ENCODE measurements around the gene RMI2.
A peak's percentile ranks its signal among the peaks of the same experiment; 100 is the strongest.

The RMI2 gene

DNA sequence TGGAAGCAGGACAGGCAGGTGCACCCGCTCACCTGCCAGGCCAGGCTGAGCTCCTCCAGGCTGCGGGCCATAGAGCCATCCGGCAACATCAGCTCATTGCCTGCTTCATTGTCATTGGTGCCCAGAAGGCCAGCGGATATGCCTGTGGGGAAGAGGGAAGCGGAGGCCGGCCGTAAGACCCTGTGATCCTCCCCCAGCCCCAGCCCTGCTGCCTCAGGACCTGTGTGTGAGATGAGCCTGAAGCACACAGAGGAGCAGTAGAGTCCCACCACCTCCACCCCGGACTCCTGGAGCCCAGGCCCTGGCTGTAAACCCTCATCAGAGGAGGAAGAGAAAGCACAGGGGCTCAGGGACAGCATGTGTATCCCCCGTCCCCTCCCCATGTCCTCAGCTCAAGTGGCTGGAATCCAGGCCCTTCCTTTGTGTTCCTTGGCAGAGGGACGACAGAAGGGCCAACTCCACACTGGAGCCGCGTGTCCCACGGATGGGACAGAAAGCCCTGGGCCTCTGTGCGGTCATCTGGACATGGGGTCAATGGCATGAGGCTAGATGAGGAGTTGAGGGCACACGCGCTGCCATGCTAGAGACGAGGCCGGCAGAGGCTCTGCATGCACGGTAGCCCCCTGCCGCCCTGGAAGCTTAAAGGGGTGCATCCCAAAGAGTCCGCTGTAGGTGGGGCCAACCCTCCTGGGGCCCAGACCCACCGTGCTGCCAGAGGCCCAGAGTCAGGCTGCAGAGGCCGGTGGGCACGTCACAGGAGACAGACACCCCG, 39.1 kb downstream of the RMI2 start:
- no peak for DNase-seq

DNA sequence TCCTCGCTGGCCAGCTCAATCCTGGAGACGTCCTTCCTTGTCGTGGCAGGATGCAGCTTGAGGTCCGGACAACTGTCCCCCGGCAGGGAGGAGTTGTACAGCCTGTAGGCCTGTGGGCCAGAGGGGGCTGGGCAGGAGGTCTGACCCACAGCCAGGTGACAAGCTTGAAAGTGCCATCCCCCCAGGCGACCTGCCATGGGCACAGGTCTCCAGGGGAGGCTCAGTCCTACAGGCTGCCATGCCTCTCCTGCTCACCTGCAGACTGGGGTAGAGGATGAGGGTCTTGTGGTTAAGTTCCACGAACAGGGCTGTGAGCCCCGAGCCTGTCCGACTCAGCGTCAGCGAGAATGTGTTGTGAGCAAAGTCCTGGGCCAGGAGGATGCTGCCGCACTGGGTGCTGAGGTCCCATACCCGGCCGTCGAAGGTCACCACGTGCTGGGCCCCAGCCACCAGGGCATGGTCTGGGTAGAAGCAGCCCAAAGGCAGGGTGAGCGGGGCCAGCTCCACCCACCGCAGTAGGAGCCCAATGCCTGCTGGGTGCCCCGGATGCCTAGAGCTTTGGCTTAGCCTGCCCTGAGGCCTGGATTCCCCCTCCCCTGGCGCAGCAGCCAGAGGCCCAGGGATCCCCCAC, 39.8 kb downstream of the RMI2 start:
- no peak for DNase-seq

GRCh38 chr16:11386054-11386680, 40.9 kb downstream of the RMI2 start:
- DNase-seq, result no peak

DNA sequence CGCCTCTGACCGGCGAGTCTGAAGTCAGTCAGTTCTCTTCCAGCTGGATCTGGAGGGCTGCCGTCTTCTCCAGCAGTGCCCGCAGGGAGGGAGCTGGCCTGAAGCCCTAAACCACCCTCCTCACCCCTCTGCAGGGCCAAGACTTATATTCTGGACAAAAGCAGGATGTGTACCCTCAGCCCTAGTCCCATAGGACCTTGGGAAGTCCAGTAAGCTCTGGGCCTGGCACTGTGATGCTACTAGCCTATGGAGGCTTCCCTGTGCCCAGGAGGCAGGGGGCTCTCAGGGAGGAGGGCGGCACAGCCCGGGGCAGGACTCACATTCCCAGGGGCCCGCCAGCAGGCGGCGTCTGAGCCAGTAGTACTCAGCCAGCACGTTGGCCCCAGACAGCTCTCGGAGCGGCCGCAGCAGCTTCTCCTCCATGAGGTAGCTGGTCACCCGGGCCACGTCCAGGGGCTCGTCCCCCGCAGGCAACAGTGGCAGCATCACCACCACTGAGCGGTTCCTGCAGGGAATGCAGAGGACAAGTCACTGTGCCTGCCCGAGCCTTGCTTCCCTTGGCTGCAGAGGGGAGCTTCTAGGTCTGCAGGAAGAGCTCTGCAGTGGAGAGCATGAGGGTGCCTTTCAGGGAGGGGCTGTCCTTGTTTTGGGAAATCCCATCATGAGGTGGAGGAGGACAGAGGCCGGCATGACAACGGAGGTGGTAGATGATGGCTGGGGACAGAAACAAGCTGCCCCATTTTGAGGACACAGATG, 41.7 kb downstream of the RMI2 start:
- DNase-seq, result no peak

DNA sequence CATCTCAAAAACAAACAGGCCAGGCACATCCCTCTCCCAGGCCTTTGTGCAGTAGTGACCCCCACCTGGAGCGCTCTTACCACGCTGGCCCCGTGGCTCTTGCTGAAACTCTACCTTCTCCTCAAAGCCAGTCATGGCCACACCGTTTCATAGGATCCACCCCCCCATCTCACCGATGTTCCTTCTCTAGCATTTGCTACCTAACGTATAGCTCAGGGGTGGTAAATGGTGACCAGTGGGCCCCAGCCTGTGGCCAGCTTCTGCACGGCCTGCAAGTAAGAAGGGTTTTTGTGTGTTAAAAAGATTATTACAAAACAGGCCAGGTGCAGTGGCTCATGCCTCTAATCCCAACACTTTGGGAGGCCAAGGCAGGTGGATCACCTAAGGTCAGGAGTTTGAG, 43.8 kb downstream of the RMI2 start:
- no peak for DNase-seq

DNA sequence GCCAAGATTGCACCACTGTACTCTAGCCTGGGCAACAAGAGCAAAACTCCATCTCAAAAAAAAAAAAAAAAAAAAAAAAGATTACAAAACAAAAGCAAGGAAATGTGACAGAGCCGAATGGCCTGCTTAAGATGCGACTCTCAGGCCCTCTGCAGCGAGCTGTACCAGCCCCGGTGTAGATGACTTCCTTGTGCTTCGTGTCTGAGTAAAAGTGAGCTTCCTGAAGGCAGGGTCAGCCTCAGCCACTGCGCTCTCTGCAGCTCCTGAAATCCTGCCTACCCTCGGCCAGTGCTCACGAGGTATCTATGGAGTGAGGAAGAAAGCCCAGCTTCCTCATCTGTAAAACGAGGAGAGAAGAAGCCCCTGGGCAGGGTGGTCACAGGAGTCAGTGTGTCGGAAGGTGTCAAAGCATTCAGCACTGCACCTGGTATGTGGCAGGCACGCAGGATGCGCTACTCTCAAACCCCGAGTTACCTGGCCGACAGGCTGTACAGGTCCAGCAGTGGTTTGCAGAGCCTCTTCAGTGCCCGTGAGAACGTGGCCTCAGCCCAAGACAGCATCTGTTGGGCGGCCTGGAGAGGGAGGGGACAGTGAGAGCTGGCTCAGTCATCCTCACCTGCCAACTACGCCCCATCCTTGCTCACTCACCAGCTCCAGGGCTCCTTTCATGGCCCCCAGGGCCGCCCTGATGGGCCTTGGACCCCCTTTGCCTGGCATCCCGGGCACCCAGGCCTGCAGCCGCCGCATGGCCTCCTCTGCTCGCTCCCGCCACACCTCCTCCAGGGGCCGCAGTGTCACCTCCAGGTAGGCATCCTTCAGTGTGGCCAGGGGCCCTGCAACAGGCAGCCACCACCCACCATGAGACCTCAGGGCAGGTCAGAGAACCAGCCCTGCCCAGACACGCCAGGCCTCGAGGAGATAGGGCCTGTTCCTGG, 44.6 kb downstream of the RMI2 start:
- no peak for DNase-seq

- DNase-seq, result peak; percentile 33
Measured at GRCh38 chr16:11390573-11391495, 45.6 kb downstream of the RMI2 start.

- no peak for DNase-seq
Measured at GRCh38 chr16:11391576-11391975, 46.3 kb downstream of the RMI2 start.

DNA sequence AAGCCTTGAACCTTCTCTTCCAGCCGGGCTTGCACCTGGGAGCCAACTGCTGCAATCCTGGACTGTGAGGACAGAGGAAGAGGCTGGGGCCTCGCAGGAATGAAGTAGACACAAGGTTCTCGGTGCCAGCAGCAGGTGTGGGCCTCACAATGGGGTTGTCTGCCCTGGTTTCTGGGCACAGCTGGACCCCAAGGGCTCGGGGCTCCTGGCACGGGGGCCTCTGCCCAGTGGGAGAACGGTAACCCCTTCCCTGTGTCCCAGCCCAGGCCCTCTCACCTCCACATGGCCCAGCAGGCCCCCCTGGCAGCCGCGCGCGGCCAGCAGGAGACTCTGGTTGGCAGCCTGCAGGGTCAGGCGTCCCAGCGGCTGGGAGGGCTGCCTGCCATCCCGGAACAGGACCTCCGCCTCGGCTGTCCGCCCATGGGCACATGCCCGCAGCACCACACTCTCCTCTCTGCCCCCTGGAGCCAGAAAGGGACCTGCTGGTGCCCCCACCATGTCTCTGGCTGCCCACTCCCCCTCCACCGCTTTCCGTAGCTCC, 46.9 kb downstream of the RMI2 start:
- no peak for DNase-seq

DNA sequence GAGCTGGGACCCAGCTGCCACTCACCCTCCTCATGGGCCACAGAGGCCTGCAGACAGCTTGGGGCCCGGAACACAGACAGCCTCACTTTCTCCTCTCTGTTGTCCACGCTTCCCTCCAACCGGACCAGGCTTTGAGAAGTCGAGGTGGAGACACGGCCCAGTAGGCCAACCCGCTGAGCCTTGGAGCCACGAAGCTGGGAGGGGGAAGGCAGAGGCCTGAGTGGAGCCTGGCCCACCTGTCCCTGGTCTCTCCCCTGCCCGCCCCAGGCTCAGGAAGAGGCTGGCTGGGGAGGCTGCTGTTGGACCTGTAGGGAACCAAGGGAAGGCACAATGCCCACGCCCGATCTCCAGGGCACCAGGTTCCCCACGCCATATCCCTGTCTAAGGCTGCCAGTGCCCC, 48.1 kb downstream of the RMI2 start:
- no peak for DNase-seq

DNA sequence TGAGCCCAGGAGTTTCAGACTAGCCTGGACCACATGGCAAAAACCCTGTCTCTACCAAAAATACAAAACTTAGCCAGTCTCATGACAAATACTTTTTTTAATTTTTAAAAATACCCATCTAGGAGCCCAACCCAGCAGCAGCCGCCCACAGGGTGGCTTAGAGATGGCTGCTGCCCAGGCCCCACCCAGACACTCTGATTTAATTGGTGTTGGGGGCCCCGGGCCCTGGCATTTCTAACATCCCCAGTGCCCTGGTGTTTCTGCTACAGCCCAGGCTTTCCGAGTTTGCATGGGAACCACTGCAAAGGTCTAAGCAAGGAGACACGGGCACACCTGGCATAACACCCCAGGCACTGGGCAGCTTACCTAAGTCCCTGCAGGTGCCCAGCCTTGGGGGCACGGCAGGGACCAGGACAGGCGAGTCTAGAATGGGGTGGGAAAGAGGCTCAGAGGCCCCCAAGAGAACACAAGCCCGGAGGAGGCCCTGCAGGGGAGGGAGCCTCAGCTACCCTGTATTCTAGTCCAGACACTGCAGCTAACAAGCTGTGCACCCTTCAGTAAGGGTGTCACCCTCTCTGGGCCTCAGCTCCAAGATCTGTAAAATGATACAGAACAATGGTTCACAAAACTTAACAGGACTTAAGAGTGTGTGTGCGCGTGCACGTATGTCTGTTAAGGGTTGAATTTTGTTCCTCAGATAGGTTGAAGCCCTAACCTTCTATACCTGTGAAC, 48.8 kb downstream of the RMI2 start:
- no peak for DNase-seq

DNA sequence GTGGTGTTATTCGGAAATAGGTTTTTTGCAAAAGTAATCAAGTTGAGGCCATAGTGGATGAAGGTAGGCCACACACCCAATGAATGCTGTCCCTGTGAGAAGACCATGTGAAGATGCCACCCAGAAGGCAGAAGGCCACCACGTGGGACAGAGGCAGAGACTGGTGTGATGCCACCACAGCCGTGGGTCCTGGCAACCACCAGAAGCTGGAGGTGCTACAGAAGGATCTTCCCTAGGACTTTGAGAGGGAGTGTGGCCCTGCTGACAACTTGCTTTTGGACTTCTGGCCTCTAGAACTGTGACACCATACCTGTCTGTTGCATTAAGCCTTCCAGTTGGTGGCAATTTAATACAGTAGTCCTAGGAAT, 49.3 kb downstream of the RMI2 start:
- DNase-seq, result no peak

DNA sequence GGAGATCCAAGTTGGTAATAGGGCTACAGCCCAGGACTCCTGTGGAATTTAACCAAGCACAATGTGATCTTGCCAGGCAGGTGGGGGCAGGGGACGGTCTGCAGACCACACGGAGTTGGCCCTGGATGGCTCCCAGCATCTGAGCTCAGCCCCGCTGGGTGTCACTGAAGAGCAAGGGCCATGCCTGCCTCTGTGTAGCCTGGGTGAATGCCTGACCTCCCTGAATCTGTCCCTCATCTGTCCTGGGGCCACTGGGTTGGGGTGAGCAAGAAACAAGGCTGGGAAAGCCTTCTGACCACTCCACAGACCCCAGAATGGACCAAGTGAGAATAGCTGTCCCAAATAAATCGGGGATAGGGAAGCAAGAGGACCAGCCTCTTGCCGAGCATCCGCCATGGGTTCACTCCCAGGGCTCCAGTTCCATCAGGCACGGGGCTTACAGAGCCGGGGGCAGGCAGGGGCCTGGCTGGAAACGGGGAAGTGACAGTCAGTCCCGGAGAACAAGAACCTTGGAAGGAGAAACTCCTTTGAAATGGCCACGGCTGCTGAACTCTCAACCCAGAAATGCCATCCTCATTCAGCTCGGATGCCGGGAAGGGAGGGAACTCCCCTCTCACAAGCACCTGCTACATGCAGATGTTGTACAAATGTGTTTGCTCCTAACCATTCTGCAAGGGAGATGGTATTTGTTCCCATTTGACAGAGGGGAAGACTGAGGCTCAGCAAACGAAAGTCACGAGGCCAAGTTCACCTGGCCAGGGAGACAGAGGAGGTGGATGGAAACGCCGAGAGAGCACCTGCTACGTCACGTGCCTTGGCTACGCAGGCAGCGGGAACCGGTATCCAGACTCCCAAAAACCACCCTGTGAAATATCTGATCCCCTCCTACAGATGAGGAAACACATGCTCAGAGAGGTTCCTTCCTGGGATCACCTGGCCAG, 50.0 kb downstream of the RMI2 start:
- no peak for DNase-seq

GRCh38 chr16:11395949-11396240, 50.6 kb downstream of the RMI2 start:
- no peak for DNase-seq

DNA sequence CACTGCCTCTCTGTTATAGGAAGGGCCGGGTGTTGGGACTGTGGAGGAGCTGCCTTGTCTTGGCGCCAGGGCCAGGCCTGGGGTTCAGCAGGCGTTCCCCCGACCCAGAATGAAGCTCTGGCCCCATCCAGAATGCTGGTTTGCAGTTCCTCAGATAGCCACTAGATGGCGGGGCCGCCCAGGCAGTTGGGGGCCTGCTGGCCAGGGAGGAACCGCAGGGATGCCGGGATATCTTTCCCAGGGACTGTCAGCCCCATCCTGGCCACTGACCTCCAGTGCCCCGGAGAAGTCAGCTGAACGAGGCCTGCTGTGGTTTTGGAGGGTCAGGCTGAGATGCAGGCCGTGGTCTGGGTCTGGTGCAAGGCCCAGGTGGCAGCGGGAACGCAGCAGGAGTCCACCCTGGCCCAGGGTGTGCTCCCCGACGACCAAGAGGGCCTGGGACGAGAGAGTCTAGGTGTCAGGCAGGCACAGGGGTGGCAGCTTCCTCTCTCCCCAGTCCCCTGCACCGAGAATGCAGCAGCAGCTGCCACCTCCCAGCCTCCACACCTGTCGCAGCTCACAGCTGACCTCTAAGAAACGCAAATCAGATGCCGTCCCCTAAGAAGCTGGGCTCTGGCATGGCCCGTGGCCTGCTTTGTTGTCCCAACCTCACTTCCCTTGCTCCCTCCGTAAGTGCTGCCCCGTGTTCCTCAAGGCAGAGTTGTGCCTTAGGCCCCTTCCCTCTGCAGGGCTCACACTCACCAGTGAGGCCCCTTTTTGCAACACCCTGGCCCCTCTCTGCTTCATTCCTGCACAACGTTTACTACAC, 51.2 kb downstream of the RMI2 start:
- peak; percentile 64 for DNase-seq

DNA sequence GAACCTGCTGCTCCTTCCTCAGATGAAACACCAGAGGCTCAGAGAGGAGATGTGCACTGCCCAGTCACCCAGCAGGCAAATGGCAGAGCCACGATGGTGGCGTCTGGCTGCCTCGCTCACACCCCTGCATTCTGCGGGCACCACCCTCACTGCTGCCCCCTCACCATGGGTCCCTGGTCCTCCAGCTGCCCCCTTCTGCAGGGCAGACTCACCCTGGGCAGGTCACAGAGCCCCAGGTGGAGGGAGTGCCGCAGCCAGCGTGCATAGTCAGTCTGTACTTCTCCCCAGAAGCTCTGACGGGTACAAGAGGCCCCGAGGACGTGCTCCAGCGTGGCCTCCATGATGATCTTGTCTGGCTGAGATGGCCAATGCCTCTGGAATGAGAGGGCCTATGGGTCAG, 52.9 kb downstream of the RMI2 start:
- no peak for DNase-seq

- no peak for DNase-seq
Measured at GRCh38 chr16:11398851-11399250, 53.6 kb downstream of the RMI2 start.

DNA sequence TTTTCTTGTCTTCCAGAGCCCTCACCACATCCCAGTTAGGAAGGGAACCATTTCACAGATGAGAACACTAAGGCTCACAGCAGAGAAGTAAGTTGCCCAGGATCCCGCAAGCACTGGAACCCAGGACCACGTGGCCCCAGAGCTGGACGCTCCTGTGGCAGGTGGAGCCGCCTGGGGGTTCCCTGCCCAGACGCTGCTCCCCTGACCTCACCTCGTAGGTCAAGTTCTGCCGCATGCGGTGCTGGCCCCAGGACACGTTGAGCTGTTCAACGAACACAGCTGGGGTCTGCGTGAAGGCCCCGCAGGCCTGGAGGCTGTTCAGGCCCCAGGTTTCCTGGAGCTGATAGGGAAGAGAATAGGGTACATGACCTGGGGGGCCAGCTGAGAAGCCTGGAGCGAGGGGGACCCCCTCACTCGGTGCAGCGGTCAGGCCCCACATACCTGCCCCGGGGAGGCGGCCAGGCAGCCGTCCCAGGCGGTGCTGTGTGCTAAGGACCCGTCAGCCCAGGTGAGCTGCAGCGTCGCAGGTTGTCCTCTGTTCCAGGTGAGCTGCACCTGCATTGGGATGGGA, 54.1 kb downstream of the RMI2 start:
- DNase-seq, result no peak

Data from fibroblast of skin of abdomen (primary cell).